ENCODE measurements around the gene RALY. TPM values are rescaled to one million over a fixed set of nuclear protein-coding genes. Genes with fewer than 3 reads are reported as not detected.

RALY gene
- total RNA-seq, 1 experiment from 2014 or later, result 119 TPM

DNA sequence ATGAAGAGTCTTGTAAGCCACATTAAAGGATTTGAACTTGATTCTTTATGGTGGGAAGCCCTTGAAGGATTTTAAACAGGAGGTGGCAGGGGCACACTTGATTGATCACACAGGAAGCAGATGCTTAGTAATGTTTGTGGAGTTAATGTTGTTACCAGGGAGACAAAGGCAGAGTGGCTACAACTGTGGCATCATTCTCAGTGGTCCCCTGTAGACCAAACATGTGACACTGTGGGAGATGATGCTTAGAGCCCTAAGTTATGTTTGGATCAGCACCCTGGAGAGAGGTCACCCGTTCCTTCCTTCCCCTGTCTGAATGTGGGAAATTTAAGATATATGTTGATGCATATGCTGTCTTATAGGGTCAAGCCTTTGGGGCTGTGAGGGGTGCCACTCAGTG is 65.1 kb downstream of the RALY start:
- Histone ChIP-seq H3K36me3 (ENCODE audit: control insufficient read depth in 1 of 2, insufficient read depth in 2 of 2, low read length in 2 of 2) (no peaks in the 10 kb centered on the region), H3K9me3 (ENCODE audit: control insufficient read depth in 1 of 2, insufficient read depth in 1 of 2, low read depth in 1 of 2, low read length in 2 of 2) (no peaks in the 10 kb centered on the region), H3K79me2 (ENCODE audit: insufficient read depth, low read length) (peaks cover 72% of the 10 kb centered on the region), H3K4me2 (ENCODE audit: low read length) (no peak overlapping the region), H3K9ac (ENCODE audit: low read length) (no peak overlapping the region), H2AFZ (ENCODE audit: low read depth, low read length, poor library complexity, severe bottlenecking) (no peak overlapping the region), H3K4me3 (replicated peaks in 1 of 2; ENCODE audit: low read depth in 1 of 2, low read length in 2 of 2) (no peak overlapping the region), H3K27me3 (ENCODE audit: insufficient read depth, low read length) (no peaks in the 10 kb centered on the region), H3K9me2 (ENCODE audit: insufficient read depth) (no peaks in the 10 kb centered on the region), H4K20me1 (ENCODE audit: insufficient read depth) (no peaks in the 10 kb centered on the region), H3K4me1 (ENCODE audit: control insufficient read depth in 1 of 2, insufficient read depth in 2 of 2, low read length in 2 of 2) (no peaks in the 10 kb centered on the region), H3K27ac (ENCODE audit: low read depth, low read length) (no peak overlapping the region)
- DNase-seq (ENCODE audit: low read depth, low spot score), result no peak
- ChIA-PET RAD21 (ENCODE audit: low non-redundant PET in 1 of 2, low total read pairs in 2 of 2, uncharacterized antibody in 2 of 2, unreplicated experiment in 2 of 2) (no interaction called here), POLR2A (no interaction called here), CTCF (no interaction called here)
- no TSS peak for BruUV-seq (replicated peaks)
- TF ChIP-seq, protein P1, sequence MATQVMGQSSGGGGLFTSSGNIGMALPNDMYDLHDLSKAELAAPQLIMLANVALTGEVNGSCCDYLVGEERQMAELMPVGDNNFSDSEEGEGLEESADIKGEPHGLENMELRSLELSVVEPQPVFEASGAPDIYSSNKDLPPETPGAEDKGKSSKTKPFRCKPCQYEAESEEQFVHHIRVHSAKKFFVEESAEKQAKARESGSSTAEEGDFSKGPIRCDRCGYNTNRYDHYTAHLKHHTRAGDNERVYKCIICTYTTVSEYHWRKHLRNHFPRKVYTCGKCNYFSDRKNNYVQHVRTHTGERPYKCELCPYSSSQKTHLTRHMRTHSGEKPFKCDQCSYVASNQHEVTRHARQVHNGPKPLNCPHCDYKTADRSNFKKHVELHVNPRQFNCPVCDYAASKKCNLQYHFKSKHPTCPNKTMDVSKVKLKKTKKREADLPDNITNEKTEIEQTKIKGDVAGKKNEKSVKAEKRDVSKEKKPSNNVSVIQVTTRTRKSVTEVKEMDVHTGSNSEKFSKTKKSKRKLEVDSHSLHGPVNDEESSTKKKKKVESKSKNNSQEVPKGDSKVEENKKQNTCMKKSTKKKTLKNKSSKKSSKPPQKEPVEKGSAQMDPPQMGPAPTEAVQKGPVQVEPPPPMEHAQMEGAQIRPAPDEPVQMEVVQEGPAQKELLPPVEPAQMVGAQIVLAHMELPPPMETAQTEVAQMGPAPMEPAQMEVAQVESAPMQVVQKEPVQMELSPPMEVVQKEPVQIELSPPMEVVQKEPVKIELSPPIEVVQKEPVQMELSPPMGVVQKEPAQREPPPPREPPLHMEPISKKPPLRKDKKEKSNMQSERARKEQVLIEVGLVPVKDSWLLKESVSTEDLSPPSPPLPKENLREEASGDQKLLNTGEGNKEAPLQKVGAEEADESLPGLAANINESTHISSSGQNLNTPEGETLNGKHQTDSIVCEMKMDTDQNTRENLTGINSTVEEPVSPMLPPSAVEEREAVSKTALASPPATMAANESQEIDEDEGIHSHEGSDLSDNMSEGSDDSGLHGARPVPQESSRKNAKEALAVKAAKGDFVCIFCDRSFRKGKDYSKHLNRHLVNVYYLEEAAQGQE (IDR thresholded peaks at IDR 0.05; ENCODE audit: low read depth), result peak; percentile 34
- TF ChIP-seq SP1 (IDR thresholded peaks at IDR 0.05; ENCODE audit: low read depth), result no peak
- intact Hi-C loops (cut with micrococcal nuclease), result no loop called here
- ATAC-seq, result no peak

DNA sequence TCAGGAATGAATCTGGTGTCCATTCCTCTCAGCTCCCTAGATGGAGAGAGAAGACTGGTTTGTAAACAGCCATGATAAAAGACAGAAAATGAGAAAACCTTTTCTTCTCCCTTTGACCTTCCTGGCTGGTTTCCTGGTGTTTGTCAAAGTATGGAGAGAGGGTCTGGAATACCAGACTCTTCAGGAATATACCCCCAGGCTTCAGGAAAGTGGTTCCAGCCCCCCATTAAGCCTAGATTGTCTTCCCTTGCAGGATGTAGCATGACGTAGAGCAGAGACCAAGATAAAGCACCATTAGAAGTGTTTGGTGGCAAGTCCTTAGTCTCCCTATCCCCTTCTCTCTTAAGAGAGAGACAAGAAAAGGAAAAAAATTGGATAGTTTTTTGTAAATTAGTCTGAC is 67.3 kb downstream of the RALY start:
- H3K27ac ChIP-seq (ENCODE audit: low read depth, low read length), result no peak overlapping the region
- no peaks in the 10 kb centered on the region for H4K20me1 ChIP-seq (ENCODE audit: insufficient read depth)
- ATAC-seq (no peak), DNase-seq (ENCODE audit: low read depth, low spot score) (no peak)
- H3K79me2 ChIP-seq (ENCODE audit: insufficient read depth, low read length), result peaks cover 62% of the 10 kb centered on the region
- RAD21 ChIA-PET (ENCODE audit: low non-redundant PET in 1 of 2, low total read pairs in 2 of 2, uncharacterized antibody in 2 of 2, unreplicated experiment in 2 of 2), result no interaction called here
- POLR2A ChIA-PET, result no interaction called here
- H3K4me3 ChIP-seq (replicated peaks in 1 of 2; ENCODE audit: low read depth in 1 of 2, low read length in 2 of 2), result no peak overlapping the region
- no peaks in the 10 kb centered on the region for H3K9me3 ChIP-seq (ENCODE audit: control insufficient read depth in 1 of 2, insufficient read depth in 1 of 2, low read depth in 1 of 2, low read length in 2 of 2)
- no TSS peak for BruUV-seq (replicated peaks)
- H3K4me1 ChIP-seq (ENCODE audit: control insufficient read depth in 1 of 2, insufficient read depth in 2 of 2, low read length in 2 of 2), result no peaks in the 10 kb centered on the region
- CTCF ChIA-PET, result no interaction called here
- no peaks in the 10 kb centered on the region for H3K27me3 ChIP-seq (ENCODE audit: insufficient read depth, low read length)
- no peaks in the 10 kb centered on the region for H3K36me3 ChIP-seq (ENCODE audit: control insufficient read depth in 1 of 2, insufficient read depth in 2 of 2, low read length in 2 of 2)
- no peaks in the 10 kb centered on the region for H3K9me2 ChIP-seq (ENCODE audit: insufficient read depth)
- no peak overlapping the region for H2AFZ ChIP-seq (ENCODE audit: low read depth, low read length, poor library complexity, severe bottlenecking)
- no peak overlapping the region for H3K9ac ChIP-seq (ENCODE audit: low read length)
- no peak overlapping the region for H3K4me2 ChIP-seq (ENCODE audit: low read length)
- no peak for TF ChIP-seq CEBPB (IDR thresholded peaks at IDR 0.05; ENCODE audit: low read depth)
- TF ChIP-seq FOSL1 (IDR thresholded peaks at IDR 0.05; ENCODE audit: low read depth), result no peak
- TF ChIP-seq SP1 (IDR thresholded peaks at IDR 0.05; ENCODE audit: low read depth), result no peak
- no peak for TF ChIP-seq CBX3 (IDR thresholded peaks at IDR 0.05; ENCODE audit: low read depth)
- TF ChIP-seq SIN3A (IDR thresholded peaks at IDR 0.05; ENCODE audit: low read depth), result no peak
- no peak for TF ChIP-seq TCF7L2 (IDR thresholded peaks at IDR 0.05; ENCODE audit: borderline replicate concordance, extremely low read depth, insufficient read depth, insufficient read length)
- intact Hi-C loops (cut with micrococcal nuclease), result loop anchor here (10.0 kb wide), 1 partner anchor 266 kb away; no protein-coding TSS in a partner anchor

Data from HCT116 (cell line).